Measurements from ENCODE around the gene ARHGDIA.

ARHGDIA gene

DNA sequence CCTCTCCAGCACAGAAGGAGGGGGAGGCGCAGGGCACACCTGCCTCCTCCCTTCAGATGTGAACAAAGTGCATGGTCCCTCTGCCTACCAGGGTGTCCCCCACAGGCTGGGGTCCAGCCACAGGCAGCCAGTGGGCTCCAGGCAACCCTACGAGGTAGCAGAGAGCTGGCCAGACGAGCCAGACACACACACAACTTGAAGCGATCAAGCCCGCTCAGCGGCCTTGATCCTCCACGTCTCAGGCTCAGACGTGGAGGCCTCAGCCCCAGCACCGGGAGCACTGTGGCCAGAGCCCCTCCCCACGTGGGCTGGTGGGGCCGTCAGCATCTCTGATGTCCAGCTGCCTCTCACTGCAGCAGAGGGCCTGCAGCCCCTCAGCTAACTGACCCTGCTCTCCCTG is 46.5 kb downstream of the ARHGDIA start:
- Histone ChIP-seq H3K27me3 (ENCODE audit: control insufficient read depth, insufficient read depth, low read length) (no peaks in the 10 kb centered on the region), H3K27ac (ENCODE audit: low read depth, low read length) (no peak overlapping the region), H3K9me3 (ENCODE audit: control insufficient read depth, insufficient read depth, low read depth, low read length) (no peaks in the 10 kb centered on the region), H3K4me1 (ENCODE audit: control insufficient read depth, insufficient read depth, low read length) (peaks cover 28% of the 10 kb centered on the region), H3K4me3 (ENCODE audit: low read depth, low read length) (no peak overlapping the region), H3K36me3 (ENCODE audit: control insufficient read depth, insufficient read depth, low read length) (peaks cover 16% of the 10 kb centered on the region), H3K9ac (ENCODE audit: low read length) (no peak overlapping the region)

DNA sequence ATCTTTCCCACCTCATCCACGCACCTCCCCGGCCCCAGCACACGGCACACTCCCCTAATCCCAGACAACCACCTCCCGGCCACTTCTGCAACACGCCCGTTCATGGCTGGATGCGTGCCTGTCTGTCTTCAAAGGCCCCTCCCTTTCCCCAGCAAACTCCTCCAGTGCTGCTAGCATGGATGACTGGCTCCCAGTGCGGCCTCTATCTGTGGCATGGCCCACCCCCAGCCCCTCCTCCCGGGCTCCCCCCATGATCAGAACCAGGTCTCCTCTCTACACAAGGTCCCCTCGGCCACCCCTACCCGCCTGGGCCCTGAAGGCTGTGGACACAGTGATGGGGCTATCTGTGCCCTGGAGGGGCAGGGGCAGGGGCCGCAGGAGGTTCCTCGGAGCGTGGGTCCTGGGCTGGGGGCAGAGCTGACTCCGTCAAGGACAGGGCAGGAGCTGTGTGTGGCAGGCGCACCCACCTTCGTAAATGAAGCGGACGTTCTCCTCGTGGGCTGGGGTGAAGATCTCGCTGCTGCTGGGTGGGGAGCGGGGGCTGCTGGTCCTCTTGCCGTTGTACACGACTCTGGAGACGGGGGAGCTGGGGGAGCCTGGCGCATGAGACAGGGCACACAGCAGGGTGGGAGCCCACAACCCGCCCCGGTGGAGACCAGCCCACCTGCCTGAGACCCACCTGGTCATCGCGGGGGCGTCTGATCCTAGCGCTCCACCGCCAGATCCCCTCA is 47.2 kb downstream of the ARHGDIA start:
- Histone ChIP-seq H3K27me3 (ENCODE audit: control insufficient read depth, insufficient read depth, low read length) (no peaks in the 10 kb centered on the region), H3K36me3 (ENCODE audit: control insufficient read depth, insufficient read depth, low read length) (peaks cover 16% of the 10 kb centered on the region), H3K4me1 (ENCODE audit: control insufficient read depth, insufficient read depth, low read length) (peaks cover 28% of the 10 kb centered on the region), H3K9me3 (ENCODE audit: control insufficient read depth, insufficient read depth, low read depth, low read length) (no peaks in the 10 kb centered on the region), H3K9ac (ENCODE audit: low read length) (no peak overlapping the region), H3K4me3 (ENCODE audit: low read depth, low read length) (no peak overlapping the region), H3K27ac (ENCODE audit: low read depth, low read length) (no peak overlapping the region)

GRCh38 chr17:81822996-81823819 is 47.9 kb downstream of the ARHGDIA start:
- H3K27ac ChIP-seq (ENCODE audit: low read depth, low read length): no peak overlapping the region
- peaks cover 21% of the 10 kb centered on the region for H3K4me1 ChIP-seq (ENCODE audit: control insufficient read depth, insufficient read depth, low read length)
- H3K9me3 ChIP-seq (ENCODE audit: control insufficient read depth, insufficient read depth, low read depth, low read length): no peaks in the 10 kb centered on the region
- no peaks in the 10 kb centered on the region for H3K27me3 ChIP-seq (ENCODE audit: control insufficient read depth, insufficient read depth, low read length)
- H3K9ac ChIP-seq (ENCODE audit: low read length): no peak overlapping the region
- peaks cover 16% of the 10 kb centered on the region for H3K36me3 ChIP-seq (ENCODE audit: control insufficient read depth, insufficient read depth, low read length)
- no peak overlapping the region for H3K4me3 ChIP-seq (ENCODE audit: low read depth, low read length)

DNA sequence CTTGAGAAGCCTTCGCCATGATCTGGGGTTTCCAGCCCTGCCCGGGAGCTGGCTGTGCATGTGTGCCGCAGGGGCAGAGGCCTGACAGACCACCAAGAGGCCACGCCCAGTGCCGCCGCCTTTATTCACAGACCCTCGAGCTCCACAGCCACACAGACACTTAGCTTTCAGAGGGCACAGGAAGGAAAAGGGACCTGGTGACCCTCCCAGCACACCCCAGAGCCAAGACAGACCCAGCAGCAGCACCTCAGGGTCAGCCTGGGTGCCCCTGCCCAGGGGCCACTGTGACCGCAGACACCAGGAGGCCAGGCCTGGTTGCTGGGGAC is 48.9 kb downstream of the ARHGDIA start:
- H3K27ac ChIP-seq (ENCODE audit: low read depth, low read length): no peak overlapping the region
- H3K36me3 ChIP-seq (ENCODE audit: control insufficient read depth, insufficient read depth, low read length): peaks cover 16% of the 10 kb centered on the region
- H3K9ac ChIP-seq (ENCODE audit: low read length): no peak overlapping the region

DNA sequence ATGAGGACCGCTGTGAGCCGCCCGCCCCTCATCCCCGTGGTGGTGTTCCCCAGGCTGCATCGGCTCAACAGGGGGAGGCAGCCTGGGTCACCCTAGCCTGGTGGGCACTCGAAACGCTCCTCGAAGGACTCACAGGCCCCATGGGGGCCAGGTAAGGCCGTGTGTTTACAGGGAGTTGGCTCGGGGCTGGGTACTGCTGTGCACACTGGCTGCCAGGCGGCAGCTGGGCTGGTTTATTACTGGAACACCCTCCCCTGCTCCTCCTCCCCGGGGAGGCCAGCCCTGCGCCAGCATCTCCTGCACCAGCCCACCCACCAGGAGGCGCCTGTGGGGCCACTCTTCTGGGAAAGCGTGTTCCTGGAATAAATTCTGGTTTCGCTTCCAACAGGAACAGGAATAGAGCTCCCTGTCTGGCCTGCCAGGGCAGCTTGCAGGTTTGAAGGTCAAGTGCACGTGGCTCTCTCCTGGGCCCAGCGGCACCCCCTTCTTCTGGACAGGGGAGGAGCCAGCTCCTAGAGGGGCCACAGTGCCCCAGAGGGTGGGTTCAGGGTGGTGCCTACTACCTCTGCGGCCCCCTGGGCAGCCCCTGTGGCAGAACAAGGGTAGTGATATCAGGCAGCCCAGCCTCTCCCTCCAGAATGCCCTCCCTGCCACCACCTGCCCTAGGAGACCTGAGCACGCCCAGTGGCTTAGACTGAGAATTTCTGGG is 49.4 kb downstream of the ARHGDIA start:
- Histone ChIP-seq H3K4me1 (ENCODE audit: control insufficient read depth, insufficient read depth, low read length) (peaks cover 21% of the 10 kb centered on the region), H3K27me3 (ENCODE audit: control insufficient read depth, insufficient read depth, low read length) (no peaks in the 10 kb centered on the region), H3K27ac (ENCODE audit: low read depth, low read length) (no peak overlapping the region), H3K4me3 (ENCODE audit: low read depth, low read length) (no peak overlapping the region), H3K9ac (ENCODE audit: low read length) (no peak overlapping the region), H3K36me3 (ENCODE audit: control insufficient read depth, insufficient read depth, low read length) (peaks cover 16% of the 10 kb centered on the region), H3K9me3 (ENCODE audit: control insufficient read depth, insufficient read depth, low read depth, low read length) (no peaks in the 10 kb centered on the region)

More for the DNA sequence above, 48.9 kb downstream of the ARHGDIA start:
- H3K4me3 ChIP-seq (ENCODE audit: low read depth, low read length): no peak overlapping the region
- H3K9me3 ChIP-seq (ENCODE audit: control insufficient read depth, insufficient read depth, low read depth, low read length): no peaks in the 10 kb centered on the region
- no peaks in the 10 kb centered on the region for H3K27me3 ChIP-seq (ENCODE audit: control insufficient read depth, insufficient read depth, low read length)
- H3K4me1 ChIP-seq (ENCODE audit: control insufficient read depth, insufficient read depth, low read length): peaks cover 21% of the 10 kb centered on the region

DNA sequence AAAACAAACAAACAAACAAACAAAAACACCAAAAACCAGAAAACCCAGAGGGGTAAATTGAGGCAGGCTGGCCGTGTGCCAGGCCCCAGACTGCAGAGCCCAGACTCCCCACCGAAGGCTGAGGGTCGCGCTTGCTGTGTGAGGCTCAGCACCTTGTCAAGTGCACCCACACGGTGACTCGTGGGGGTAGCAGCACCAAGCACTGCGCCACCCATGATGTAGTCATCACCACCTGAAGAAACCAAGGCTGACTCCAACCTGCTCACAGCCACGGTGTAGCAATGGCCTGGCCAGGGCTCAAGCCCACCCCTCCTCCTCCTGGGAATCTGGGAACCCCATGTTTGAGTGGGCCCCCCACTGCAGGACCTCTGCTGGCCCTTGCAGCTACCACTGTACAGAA is 50.0 kb downstream of the ARHGDIA start:
- Histone ChIP-seq H3K27me3 (ENCODE audit: control insufficient read depth, insufficient read depth, low read length) (no peaks in the 10 kb centered on the region), H3K4me1 (ENCODE audit: control insufficient read depth, insufficient read depth, low read length) (peaks cover 20% of the 10 kb centered on the region), H3K4me3 (ENCODE audit: low read depth, low read length) (no peak overlapping the region), H3K9me3 (ENCODE audit: control insufficient read depth, insufficient read depth, low read depth, low read length) (no peaks in the 10 kb centered on the region), H3K9ac (ENCODE audit: low read length) (no peak overlapping the region), H3K27ac (ENCODE audit: low read depth, low read length) (no peak overlapping the region), H3K36me3 (ENCODE audit: control insufficient read depth, insufficient read depth, low read length) (peaks cover 16% of the 10 kb centered on the region)

DNA sequence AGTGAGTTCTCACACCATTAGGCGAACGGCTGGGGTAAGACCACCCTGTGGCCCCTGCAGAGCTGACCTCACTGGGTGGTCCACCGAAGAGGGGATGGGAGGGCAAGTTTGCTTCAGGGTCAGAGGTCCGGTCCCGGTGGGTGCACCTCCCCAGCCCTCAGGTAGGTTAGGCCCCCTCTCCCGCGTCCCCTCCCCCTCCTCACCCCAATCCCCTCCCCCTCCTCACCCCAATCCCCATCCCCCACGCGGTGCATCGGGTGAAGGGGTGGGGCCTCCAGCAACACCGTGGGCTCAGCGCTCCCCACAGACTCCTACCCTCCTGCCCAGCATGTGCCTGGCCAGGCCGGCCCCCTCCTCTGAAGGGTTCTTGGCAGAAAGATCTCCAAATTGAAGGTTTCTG is 51.4 kb downstream of the ARHGDIA start:
- peaks cover 13% of the 10 kb centered on the region for H3K4me1 ChIP-seq (ENCODE audit: control insufficient read depth, insufficient read depth, low read length)
- H3K27me3 ChIP-seq (ENCODE audit: control insufficient read depth, insufficient read depth, low read length): no peaks in the 10 kb centered on the region
- H3K9me3 ChIP-seq (ENCODE audit: control insufficient read depth, insufficient read depth, low read depth, low read length): no peaks in the 10 kb centered on the region
- no peak overlapping the region for H3K4me3 ChIP-seq (ENCODE audit: low read depth, low read length)
- H3K36me3 ChIP-seq (ENCODE audit: control insufficient read depth, insufficient read depth, low read length): peaks cover 16% of the 10 kb centered on the region
- H3K9ac ChIP-seq (ENCODE audit: low read length): no peak overlapping the region
- H3K27ac ChIP-seq (ENCODE audit: low read depth, low read length): no peak overlapping the region

DNA sequence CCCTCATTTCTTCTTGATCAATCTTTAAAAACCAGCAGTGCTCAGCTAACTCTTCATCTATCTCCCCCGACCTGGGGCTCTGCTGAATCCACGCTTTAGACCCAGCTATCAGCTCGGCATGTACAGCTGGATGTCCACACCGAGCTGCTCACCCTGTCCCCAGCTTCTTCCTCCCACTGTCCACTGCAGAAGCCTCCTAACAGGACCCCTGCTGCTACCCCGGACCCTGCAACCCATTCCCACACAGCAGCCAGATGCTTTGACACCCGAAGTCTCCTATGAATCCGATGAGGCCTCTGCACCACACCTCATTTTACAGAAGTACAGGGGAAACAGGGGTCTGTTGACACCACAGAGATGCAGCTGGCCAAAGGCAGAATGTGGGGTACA is 53.4 kb downstream of the ARHGDIA start:
- no peak overlapping the region for H3K4me3 ChIP-seq (ENCODE audit: low read depth, low read length)
- no peak overlapping the region for H3K27ac ChIP-seq (ENCODE audit: low read depth, low read length)
- H3K4me1 ChIP-seq (ENCODE audit: control insufficient read depth, insufficient read depth, low read length): peaks cover 13% of the 10 kb centered on the region
- H3K9ac ChIP-seq (ENCODE audit: low read length): no peak overlapping the region
- peaks cover 6% of the 10 kb centered on the region for H3K36me3 ChIP-seq (ENCODE audit: control insufficient read depth, insufficient read depth, low read length)
- H3K9me3 ChIP-seq (ENCODE audit: control insufficient read depth, insufficient read depth, low read depth, low read length): no peaks in the 10 kb centered on the region
- no peaks in the 10 kb centered on the region for H3K27me3 ChIP-seq (ENCODE audit: control insufficient read depth, insufficient read depth, low read length)
